HG03095 (cell line): ENCODE results near the gene IFIH1.
A peak's percentile ranks its signal among the peaks of the same experiment; 100 is the strongest.

Experiments
- ATAC-seq: cut with Tn5 transposase; IDR thresholded peaks from one replicate; pipeline ENCODE4 v1.9.1; 2021; ENCODE audit warnings: moderate library complexity; ENCODE audit not compliant: unreplicated experiment

Gene IFIH1

GRCh38 chr2:162258686-162259085 is 59.8 kb downstream of the IFIH1 start:
- ATAC-seq, result no peak

GRCh38 chr2:162258169-162258568 is 60.3 kb downstream of the IFIH1 start:
- no peak for ATAC-seq

GRCh38 chr2:162257425-162257824 is 61.1 kb downstream of the IFIH1 start:
- no peak for ATAC-seq

GRCh38 chr2:162256591-162256991 is 61.9 kb downstream of the IFIH1 start:
- ATAC-seq, result no peak

GRCh38 chr2:162254236-162254871 is 64.1 kb downstream of the IFIH1 start:
- no peak for ATAC-seq

- ATAC-seq, result no peak
Observed at GRCh38 chr2:162253435-162253834, 65.0 kb downstream of the IFIH1 start.

GRCh38 chr2:162252153-162252552 is 66.3 kb downstream of the IFIH1 start:
- no peak for ATAC-seq

- no peak for ATAC-seq
Observed at GRCh38 chr2:162245781-162246180, 72.7 kb downstream of the IFIH1 start.

GRCh38 chr2:162245061-162245460 is 73.4 kb downstream of the IFIH1 start:
- no peak for ATAC-seq

GRCh38 chr2:162244541-162245031 is 73.9 kb downstream of the IFIH1 start:
- no peak for ATAC-seq

GRCh38 chr2:162243715-162244114 is 74.8 kb downstream of the IFIH1 start:
- no peak for ATAC-seq

- no peak for ATAC-seq
Observed at GRCh38 chr2:162243294-162243693, 75.2 kb downstream of the IFIH1 start, which contains the start of gene FAP. FAP (minus strand) TSS chr2:162243445; CDS start chr2:162243327, 118 bp downstream.

GRCh38 chr2:162242586-162243280 is 75.8 kb downstream of the IFIH1 start:
- ATAC-seq, result no peak

- ATAC-seq, result no peak
Observed at GRCh38 chr2:162241571-162241970, 76.9 kb downstream of the IFIH1 start.

- ATAC-seq, result no peak
Observed at GRCh38 chr2:162234620-162235462, 83.6 kb downstream of the IFIH1 start.

- ATAC-seq, result no peak
Observed at GRCh38 chr2:162233197-162233596, 85.3 kb downstream of the IFIH1 start.

GRCh38 chr2:162232671-162233070 is 85.8 kb downstream of the IFIH1 start:
- ATAC-seq, result no peak

GRCh38 chr2:162232027-162232426 is 86.5 kb downstream of the IFIH1 start:
- ATAC-seq, result no peak

GRCh38 chr2:162230761-162231160 is 87.7 kb downstream of the IFIH1 start:
- ATAC-seq, result no peak

GRCh38 chr2:162226836-162227235 is 91.6 kb downstream of the IFIH1 start:
- ATAC-seq, result no peak

GRCh38 chr2:162221064-162221463 is 97.4 kb downstream of the IFIH1 start:
- ATAC-seq, result peak; percentile 97
